ENCODE results near the gene ERCC4.

The ERCC4 gene

GRCh38 chr16:13951611-13952010 lies 31.7 kb downstream of the ERCC4 start:
- H3K27ac ChIP-seq (ENCODE audit: extremely low read depth, low read depth, low read length), result no peak overlapping the region
- H3K4me3 ChIP-seq (ENCODE audit: low read depth, low read length), result no peak overlapping the region
- H3K4me1 ChIP-seq (ENCODE audit: control insufficient read depth, insufficient read depth, low read length), result peaks cover 6% of the 10 kb centered on the region; the same call in 1 of the 2 replicates
- ChIA-PET POLR2A (no interaction called here), CTCF (interaction anchor here (0.6 kb wide), 2 partner anchors 135 to 433 kb away, joined by 3 to 4 read pairs; no protein-coding TSS in a partner anchor)
- TF ChIP-seq, protein P1, sequence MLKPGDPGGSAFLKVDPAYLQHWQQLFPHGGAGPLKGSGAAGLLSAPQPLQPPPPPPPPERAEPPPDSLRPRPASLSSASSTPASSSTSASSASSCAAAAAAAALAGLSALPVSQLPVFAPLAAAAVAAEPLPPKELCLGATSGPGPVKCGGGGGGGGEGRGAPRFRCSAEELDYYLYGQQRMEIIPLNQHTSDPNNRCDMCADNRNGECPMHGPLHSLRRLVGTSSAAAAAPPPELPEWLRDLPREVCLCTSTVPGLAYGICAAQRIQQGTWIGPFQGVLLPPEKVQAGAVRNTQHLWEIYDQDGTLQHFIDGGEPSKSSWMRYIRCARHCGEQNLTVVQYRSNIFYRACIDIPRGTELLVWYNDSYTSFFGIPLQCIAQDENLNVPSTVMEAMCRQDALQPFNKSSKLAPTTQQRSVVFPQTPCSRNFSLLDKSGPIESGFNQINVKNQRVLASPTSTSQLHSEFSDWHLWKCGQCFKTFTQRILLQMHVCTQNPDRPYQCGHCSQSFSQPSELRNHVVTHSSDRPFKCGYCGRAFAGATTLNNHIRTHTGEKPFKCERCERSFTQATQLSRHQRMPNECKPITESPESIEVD (tag by site-specific recombination; IDR thresholded peaks at IDR 0.05), result peak; percentile 57
- no peak for TF ChIP-seq YY2 (tag by site-specific recombination; IDR thresholded peaks at IDR 0.05)
- peaks cover 0 to 28% of the 10 kb centered on the region in 2 experiments; a peak in 2 of 3 replicates for H3K36me3 ChIP-seq (ENCODE audit: control insufficient read depth in 2 of 2, insufficient read depth in 1 of 2, low read length in 2 of 2)
- H3K9me3 ChIP-seq (ENCODE audit: control insufficient read depth, insufficient read depth, low read depth, low read length), result no peaks in the 10 kb centered on the region

DNA sequence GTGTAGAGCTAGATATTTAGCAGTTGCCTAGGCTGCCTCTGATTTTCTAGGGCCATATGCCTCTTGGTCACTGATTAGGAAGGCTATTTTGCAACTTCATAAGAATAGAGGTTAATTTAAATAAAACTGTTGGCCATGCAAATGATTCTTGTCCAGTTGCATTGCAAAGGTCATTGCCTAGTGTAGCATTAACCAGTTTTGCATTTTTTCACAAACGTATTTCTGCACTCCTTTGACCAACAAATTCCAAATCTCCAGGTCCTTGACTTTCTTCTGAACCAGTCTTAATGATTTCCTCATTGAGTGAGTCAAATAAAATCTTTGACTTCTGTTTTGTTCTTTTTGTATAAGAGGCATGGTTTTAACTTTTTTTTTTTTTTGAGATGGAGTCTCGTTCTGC lies 33.5 kb downstream of the ERCC4 start:
- TF ChIP-seq, protein P2, sequence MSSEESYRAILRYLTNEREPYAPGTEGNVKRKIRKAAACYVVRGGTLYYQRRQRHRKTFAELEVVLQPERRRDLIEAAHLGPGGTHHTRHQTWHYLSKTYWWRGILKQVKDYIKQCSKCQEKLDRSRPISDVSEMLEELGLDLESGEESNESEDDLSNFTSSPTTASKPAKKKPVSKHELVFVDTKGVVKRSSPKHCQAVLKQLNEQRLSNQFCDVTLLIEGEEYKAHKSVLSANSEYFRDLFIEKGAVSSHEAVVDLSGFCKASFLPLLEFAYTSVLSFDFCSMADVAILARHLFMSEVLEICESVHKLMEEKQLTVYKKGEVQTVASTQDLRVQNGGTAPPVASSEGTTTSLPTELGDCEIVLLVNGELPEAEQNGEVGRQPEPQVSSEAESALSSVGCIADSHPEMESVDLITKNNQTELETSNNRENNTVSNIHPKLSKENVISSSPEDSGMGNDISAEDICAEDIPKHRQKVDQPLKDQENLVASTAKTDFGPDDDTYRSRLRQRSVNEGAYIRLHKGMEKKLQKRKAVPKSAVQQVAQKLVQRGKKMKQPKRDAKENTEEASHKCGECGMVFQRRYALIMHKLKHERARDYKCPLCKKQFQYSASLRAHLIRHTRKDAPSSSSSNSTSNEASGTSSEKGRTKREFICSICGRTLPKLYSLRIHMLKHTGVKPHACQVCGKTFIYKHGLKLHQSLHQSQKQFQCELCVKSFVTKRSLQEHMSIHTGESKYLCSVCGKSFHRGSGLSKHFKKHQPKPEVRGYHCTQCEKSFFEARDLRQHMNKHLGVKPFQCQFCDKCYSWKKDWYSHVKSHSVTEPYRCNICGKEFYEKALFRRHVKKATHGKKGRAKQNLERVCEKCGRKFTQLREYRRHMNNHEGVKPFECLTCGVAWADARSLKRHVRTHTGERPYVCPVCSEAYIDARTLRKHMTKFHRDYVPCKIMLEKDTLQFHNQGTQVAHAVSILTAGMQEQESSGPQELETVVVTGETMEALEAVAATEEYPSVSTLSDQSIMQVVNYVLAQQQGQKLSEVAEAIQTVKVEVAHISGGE (tag by site-specific recombination; conservative IDR thresholded peaks at IDR 0.05; ENCODE audit: low read depth), result no peak
- TF ChIP-seq ZNF585B (tag by site-specific recombination; IDR thresholded peaks at IDR 0.05) (no peak), ZNF530 (tag by site-specific recombination; IDR thresholded peaks at IDR 0.05; ENCODE audit: low read depth) (no peak), ZNF416 (tag by site-specific recombination; IDR thresholded peaks at IDR 0.05) (no peak), ZNF157 (tag by site-specific recombination; IDR thresholded peaks at IDR 0.05) (no peak), ZNF791 (tag by site-specific recombination; IDR thresholded peaks at IDR 0.05) (no peak), OVOL3 (tag by site-specific recombination; IDR thresholded peaks at IDR 0.05) (no peak), ZNF174 (tag by site-specific recombination; IDR thresholded peaks at IDR 0.05) (no peak), GLI4 (tag by site-specific recombination; IDR thresholded peaks at IDR 0.05) (no peak), ZNF670 (tag by site-specific recombination; IDR thresholded peaks at IDR 0.05; ENCODE audit: low read depth) (no peak), GFI1B (tag by site-specific recombination; IDR thresholded peaks at IDR 0.05) (no peak), SALL2 (tag by site-specific recombination; IDR thresholded peaks at IDR 0.05; ENCODE audit: borderline replicate concordance) (no peak), ZNF830 (tag by site-specific recombination; IDR thresholded peaks at IDR 0.05; ENCODE audit: low read depth) (no peak), ZNF391 (tag by site-specific recombination; IDR thresholded peaks at IDR 0.05; ENCODE audit: borderline replicate concordance, low read depth) (no peak), ZNF610 (tag by site-specific recombination; IDR thresholded peaks at IDR 0.05; ENCODE audit: borderline replicate concordance) (no peak), ZFP3 (tag by site-specific recombination; IDR thresholded peaks at IDR 0.05; ENCODE audit: low read depth) (no peak), ZNF292 (tag by site-specific recombination; IDR thresholded peaks at IDR 0.05; ENCODE audit: borderline replicate concordance, low read depth) (no peak)
- TF ChIP-seq, protein P3, sequence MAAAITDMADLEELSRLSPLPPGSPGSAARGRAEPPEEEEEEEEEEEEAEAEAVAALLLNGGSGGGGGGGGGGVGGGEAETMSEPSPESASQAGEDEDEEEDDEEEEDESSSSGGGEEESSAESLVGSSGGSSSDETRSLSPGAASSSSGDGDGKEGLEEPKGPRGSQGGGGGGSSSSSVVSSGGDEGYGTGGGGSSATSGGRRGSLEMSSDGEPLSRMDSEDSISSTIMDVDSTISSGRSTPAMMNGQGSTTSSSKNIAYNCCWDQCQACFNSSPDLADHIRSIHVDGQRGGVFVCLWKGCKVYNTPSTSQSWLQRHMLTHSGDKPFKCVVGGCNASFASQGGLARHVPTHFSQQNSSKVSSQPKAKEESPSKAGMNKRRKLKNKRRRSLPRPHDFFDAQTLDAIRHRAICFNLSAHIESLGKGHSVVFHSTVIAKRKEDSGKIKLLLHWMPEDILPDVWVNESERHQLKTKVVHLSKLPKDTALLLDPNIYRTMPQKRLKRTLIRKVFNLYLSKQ (tag by site-specific recombination; IDR thresholded peaks at IDR 0.05; ENCODE audit: borderline replicate concordance), result no peak
- TF ChIP-seq, protein P4, sequence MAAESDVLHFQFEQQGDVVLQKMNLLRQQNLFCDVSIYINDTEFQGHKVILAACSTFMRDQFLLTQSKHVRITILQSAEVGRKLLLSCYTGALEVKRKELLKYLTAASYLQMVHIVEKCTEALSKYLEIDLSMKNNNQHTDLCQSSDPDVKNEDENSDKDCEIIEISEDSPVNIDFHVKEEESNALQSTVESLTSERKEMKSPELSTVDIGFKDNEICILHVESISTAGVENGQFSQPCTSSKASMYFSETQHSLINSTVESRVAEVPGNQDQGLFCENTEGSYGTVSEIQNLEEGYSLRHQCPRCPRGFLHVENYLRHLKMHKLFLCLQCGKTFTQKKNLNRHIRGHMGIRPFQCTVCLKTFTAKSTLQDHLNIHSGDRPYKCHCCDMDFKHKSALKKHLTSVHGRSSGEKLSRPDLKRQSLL (tag by site-specific recombination; IDR thresholded peaks at IDR 0.05), result no peak
- TF ChIP-seq, protein P5, sequence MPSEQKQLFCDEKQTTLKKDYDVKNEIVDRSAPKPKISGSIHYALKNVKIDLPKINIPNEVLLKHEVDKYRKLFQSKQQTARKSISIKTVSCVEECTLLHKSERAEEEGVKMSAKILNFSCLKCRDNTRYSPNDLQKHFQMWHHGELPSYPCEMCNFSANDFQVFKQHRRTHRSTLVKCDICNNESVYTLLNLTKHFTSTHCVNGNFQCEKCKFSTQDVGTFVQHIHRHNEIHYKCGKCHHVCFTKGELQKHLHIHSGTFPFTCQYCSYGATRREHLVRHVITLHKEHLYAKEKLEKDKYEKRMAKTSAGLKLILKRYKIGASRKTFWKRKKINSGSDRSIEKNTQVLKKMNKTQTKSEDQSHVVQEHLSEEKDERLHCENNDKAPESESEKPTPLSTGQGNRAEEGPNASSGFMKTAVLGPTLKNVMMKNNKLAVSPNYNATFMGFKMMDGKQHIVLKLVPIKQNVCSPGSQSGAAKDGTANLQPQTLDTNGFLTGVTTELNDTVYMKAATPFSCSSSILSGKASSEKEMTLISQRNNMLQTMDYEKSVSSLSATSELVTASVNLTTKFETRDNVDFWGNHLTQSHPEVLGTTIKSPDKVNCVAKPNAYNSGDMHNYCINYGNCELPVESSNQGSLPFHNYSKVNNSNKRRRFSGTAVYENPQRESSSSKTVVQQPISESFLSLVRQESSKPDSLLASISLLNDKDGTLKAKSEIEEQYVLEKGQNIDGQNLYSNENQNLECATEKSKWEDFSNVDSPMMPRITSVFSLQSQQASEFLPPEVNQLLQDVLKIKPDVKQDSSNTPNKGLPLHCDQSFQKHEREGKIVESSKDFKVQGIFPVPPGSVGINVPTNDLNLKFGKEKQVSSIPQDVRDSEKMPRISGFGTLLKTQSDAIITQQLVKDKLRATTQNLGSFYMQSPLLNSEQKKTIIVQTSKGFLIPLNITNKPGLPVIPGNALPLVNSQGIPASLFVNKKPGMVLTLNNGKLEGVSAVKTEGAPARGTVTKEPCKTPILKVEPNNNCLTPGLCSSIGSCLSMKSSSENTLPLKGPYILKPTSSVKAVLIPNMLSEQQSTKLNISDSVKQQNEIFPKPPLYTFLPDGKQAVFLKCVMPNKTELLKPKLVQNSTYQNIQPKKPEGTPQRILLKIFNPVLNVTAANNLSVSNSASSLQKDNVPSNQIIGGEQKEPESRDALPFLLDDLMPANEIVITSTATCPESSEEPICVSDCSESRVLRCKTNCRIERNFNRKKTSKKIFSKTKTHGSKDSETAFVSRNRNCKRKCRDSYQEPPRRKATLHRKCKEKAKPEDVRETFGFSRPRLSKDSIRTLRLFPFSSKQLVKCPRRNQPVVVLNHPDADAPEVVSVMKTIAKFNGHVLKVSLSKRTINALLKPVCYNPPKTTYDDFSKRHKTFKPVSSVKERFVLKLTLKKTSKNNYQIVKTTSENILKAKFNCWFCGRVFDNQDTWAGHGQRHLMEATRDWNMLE (tag by site-specific recombination; conservative IDR thresholded peaks at IDR 0.05; ENCODE audit: low read depth), result no peak
- ChIA-PET CTCF (no interaction called here), POLR2A (no interaction called here)
- peaks cover 0 to 9% of the 10 kb centered on the region in 2 experiments; a peak in 2 of 3 replicates for H3K36me3 ChIP-seq (ENCODE audit: control insufficient read depth in 2 of 2, insufficient read depth in 1 of 2, low read length in 2 of 2)
- no peaks in the 10 kb centered on the region for H3K9me3 ChIP-seq (ENCODE audit: control insufficient read depth, insufficient read depth, low read depth, low read length)
- H3K27ac ChIP-seq (ENCODE audit: extremely low read depth, low read depth, low read length), result no peak overlapping the region
- peaks cover 15% of the 10 kb centered on the region for H3K4me1 ChIP-seq (ENCODE audit: control insufficient read depth, insufficient read depth, low read length)
- H3K4me3 ChIP-seq (ENCODE audit: low read depth, low read length), result no peak overlapping the region
